ENCODE data around the gene ZNF490. TPM values are rescaled to one million over a fixed set of nuclear protein-coding genes. Genes with fewer than 3 reads are reported as not detected.
A peak's percentile ranks its signal among the peaks of the same experiment; 100 is the strongest.
"Not testable (repeated sequence)": the region's sequence is repeated elsewhere in the genome, so short reads cannot be mapped to it uniquely, and the experiment has no call there.

Gene ZNF490
- total RNA-seq, 1 donor: 8.7 TPM

- DNase-seq (ENCODE audit: low read depth): no peak
- H3K4me3 ChIP-seq (ENCODE audit: low read depth, low read length): peak overlapping the region; percentile 9
- no peak for TF ChIP-seq CTCF (IDR thresholded peaks at IDR 0.05; ENCODE audit: insufficient read depth, low read length)
Measured at GRCh38 chr19:12648088-12648487, 37.5 kb upstream of the ZNF490 start.

- peak overlapping the region; percentile 9 for H3K4me3 ChIP-seq (ENCODE audit: low read depth, low read length)
- no peak for TF ChIP-seq CTCF (IDR thresholded peaks at IDR 0.05; ENCODE audit: insufficient read depth, low read length)
- no peak for DNase-seq (ENCODE audit: low read depth)
Measured at GRCh38 chr19:12647490-12648071, 37.0 kb upstream of the ZNF490 start.

GRCh38 chr19:12647047-12647446 is 36.4 kb upstream of the ZNF490 start:
- no peak overlapping the region for H3K4me3 ChIP-seq (ENCODE audit: low read depth, low read length)
- no peak for DNase-seq (ENCODE audit: low read depth)
- no peak for TF ChIP-seq CTCF (IDR thresholded peaks at IDR 0.05; ENCODE audit: insufficient read depth, low read length)

- TF ChIP-seq CTCF (IDR thresholded peaks at IDR 0.05; ENCODE audit: insufficient read depth, low read length): no peak
- DNase-seq (ENCODE audit: low read depth): no peak
- H3K4me3 ChIP-seq (ENCODE audit: low read depth, low read length): no peak overlapping the region
Measured at GRCh38 chr19:12646551-12646950, 35.9 kb upstream of the ZNF490 start.

- not testable (repeated sequence) for H3K4me3 ChIP-seq (ENCODE audit: low read depth, low read length); DNase-seq (ENCODE audit: low read depth)
Measured at GRCh38 chr19:12643716-12644115, 33.1 kb upstream of the ZNF490 start.

GRCh38 chr19:12642506-12642905 is 31.9 kb upstream of the ZNF490 start:
- DNase-seq (ENCODE audit: low read depth): no peak
- TF ChIP-seq CTCF (IDR thresholded peaks at IDR 0.05; ENCODE audit: insufficient read depth, low read length): no peak
- no peak overlapping the region for H3K4me3 ChIP-seq (ENCODE audit: low read depth, low read length)

- DNase-seq (ENCODE audit: low read depth): no peak
- no peak overlapping the region for H3K4me3 ChIP-seq (ENCODE audit: low read depth, low read length)
- TF ChIP-seq CTCF (IDR thresholded peaks at IDR 0.05; ENCODE audit: insufficient read depth, low read length): no peak
Measured at GRCh38 chr19:12641456-12641855, 30.8 kb upstream of the ZNF490 start.
